ENCODE data around the gene TRAF3IP1.

The TRAF3IP1 gene

DNA sequence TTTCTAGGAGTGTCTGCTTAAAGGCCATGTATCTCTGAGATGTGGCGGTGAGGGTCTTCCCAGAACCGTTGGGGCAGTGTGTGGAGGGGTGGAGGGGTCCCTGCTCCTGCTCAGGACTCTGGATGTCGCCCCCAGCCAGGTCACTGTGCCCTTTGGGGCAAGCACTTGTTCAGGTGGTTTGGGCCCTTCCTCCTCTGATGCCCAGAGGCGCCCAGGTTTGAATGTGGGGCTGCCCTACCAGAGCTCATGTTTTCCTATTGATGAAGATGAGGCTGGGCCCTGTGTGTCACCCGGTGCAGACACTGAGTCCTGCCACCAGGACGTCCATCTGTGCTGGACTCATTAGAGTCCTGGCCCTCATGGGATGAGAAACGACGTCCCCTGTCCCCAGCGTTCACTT lies 17.6 kb upstream of the TRAF3IP1 start:
- Histone ChIP-seq H3K79me2 (no peaks in the 10 kb centered on the region), H3K27me3 (ENCODE audit: control insufficient read depth, insufficient read depth, low read length) (no peaks in the 10 kb centered on the region), H3K9me3 (ENCODE audit: control insufficient read depth, low read length) (no peaks in the 10 kb centered on the region), H2AFZ (no peak overlapping the region), H3K36me3 (ENCODE audit: control insufficient read depth, insufficient read depth, low read length) (no peaks in the 10 kb centered on the region), H3K27ac (no peak overlapping the region), H3K9ac (no peak overlapping the region), H3K4me1 (peaks cover 6% of the 10 kb centered on the region), H3K4me3 (ENCODE audit: low read depth, low read length) (no peak overlapping the region), H3K4me2 (ENCODE audit: low read length) (no peak overlapping the region)
- TF ChIP-seq, protein P1, sequence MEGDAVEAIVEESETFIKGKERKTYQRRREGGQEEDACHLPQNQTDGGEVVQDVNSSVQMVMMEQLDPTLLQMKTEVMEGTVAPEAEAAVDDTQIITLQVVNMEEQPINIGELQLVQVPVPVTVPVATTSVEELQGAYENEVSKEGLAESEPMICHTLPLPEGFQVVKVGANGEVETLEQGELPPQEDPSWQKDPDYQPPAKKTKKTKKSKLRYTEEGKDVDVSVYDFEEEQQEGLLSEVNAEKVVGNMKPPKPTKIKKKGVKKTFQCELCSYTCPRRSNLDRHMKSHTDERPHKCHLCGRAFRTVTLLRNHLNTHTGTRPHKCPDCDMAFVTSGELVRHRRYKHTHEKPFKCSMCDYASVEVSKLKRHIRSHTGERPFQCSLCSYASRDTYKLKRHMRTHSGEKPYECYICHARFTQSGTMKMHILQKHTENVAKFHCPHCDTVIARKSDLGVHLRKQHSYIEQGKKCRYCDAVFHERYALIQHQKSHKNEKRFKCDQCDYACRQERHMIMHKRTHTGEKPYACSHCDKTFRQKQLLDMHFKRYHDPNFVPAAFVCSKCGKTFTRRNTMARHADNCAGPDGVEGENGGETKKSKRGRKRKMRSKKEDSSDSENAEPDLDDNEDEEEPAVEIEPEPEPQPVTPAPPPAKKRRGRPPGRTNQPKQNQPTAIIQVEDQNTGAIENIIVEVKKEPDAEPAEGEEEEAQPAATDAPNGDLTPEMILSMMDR (IDR thresholded peaks at IDR 0.05), result no peak

DNA sequence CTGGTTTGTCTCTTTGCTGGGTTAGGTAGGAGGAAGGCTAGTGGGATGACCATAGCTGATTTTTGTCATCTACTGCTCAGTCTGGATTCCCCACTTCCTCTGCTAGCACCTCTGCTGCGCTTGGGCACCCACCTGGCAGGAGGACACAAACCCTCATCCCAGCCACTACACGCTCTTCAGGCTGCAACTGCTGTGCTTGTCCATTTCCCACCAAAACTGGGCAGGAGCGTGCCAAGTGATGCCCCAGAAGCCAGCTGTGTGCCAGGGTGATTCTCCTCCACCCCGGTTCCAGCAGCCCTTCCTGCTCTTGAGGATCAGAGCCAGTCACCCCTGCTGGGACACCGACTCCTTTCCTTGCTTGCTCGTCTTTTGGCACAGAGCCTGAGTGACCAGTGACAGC lies 16.2 kb upstream of the TRAF3IP1 start:
- Histone ChIP-seq H3K9ac (no peak overlapping the region), H3K36me3 (ENCODE audit: control insufficient read depth, insufficient read depth, low read length) (no peaks in the 10 kb centered on the region), H3K4me2 (ENCODE audit: low read length) (no peak overlapping the region), H3K27me3 (ENCODE audit: control insufficient read depth, insufficient read depth, low read length) (no peaks in the 10 kb centered on the region), H3K27ac (no peak overlapping the region), H3K79me2 (no peaks in the 10 kb centered on the region), H3K9me3 (ENCODE audit: control insufficient read depth, low read length) (no peaks in the 10 kb centered on the region), H2AFZ (no peak overlapping the region), H3K4me1 (peaks cover 6% of the 10 kb centered on the region), H3K4me3 (ENCODE audit: low read depth, low read length) (no peak overlapping the region)
- TF ChIP-seq, protein P1 (IDR thresholded peaks at IDR 0.05), result no peak

DNA sequence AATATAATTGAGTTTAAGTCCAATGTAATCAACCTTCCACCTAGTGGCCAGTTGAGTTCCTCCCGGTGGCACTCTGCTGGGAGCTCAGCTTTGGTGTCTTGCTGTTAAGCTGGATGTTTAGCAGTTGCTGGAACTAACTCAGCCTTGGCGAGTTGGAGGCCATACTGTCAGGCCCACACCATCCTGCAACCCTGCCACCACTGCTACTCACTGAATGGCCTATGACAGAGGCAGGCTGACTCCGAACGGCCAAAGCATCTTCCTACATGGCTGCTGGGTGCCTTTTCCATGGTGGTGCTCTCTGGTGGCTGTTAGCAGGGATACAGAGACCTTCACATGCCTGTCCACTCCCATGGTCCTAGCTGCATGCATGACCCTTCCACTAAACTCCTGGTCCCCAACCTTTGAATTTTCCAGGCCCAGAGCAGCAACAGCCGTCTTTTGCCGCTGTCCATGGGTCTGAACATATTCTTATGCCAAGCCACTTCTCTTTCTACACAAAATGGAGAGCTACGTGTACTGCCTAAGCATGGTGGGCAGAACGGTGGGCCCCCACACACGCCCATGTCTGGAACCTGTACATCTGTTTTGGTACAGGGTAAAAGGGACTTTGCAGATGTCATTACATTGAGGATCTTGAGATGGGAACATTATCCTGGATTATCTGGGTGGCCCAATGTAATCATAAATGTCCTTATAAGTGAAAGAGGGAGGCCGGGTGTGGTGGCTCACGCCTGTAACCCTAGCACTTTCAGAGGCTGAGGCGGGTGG lies 15.0 kb upstream of the TRAF3IP1 start:
- no peak overlapping the region for H2AFZ ChIP-seq
- no peaks in the 10 kb centered on the region for H3K36me3 ChIP-seq (ENCODE audit: control insufficient read depth, insufficient read depth, low read length)
- TF ChIP-seq, protein P1 (IDR thresholded peaks at IDR 0.05), result no peak
- H3K4me1 ChIP-seq, result peaks cover 2% of the 10 kb centered on the region
- H3K79me2 ChIP-seq, result no peaks in the 10 kb centered on the region
- no peak overlapping the region for H3K4me3 ChIP-seq (ENCODE audit: low read depth, low read length)
- H3K9me3 ChIP-seq (ENCODE audit: control insufficient read depth, low read length), result no peaks in the 10 kb centered on the region
- no peak overlapping the region for H3K27ac ChIP-seq
- no peaks in the 10 kb centered on the region for H3K27me3 ChIP-seq (ENCODE audit: control insufficient read depth, insufficient read depth, low read length)
- H3K9ac ChIP-seq, result no peak overlapping the region
- H3K4me2 ChIP-seq (ENCODE audit: low read length), result no peak overlapping the region

DNA sequence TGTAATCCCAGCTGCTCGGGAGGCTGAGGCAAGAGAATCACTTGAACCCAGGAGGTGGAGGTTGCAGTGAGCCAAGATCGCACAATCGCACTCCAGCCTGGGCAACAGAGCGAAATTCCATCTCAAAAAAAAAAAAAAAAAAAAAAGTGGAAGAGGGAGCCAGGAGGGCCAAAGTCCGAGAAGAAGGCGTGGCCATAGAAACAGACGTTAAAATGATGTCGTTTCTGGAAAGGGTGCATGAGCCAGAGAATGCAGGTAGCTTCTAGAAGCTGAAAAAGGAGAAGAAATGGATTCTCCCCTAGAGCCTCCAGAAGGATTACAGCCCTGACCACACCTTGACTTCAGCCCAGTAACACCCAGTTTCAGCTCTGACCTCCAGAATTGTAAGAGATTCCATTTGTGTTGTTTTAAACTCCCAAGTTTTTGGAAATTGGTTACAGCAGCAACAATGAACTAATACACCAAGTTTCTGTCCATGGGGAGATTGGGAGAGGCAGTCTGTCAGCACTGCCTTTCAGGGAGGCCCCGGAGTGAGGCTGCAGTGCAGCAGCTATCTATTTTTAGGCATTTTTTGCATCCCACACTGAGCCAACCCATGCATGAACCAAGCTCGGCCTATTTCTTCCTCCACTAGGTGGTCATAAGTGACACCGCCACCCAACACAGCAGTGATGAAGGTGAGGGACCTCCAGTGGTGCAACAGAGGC lies 14.2 kb upstream of the TRAF3IP1 start:
- H3K9me3 ChIP-seq (ENCODE audit: control insufficient read depth, low read length), result no peaks in the 10 kb centered on the region
- no peaks in the 10 kb centered on the region for H3K36me3 ChIP-seq (ENCODE audit: control insufficient read depth, insufficient read depth, low read length)
- no peak overlapping the region for H3K9ac ChIP-seq
- TF ChIP-seq, protein P1 (IDR thresholded peaks at IDR 0.05), result no peak
- H2AFZ ChIP-seq, result no peak overlapping the region
- no peak overlapping the region for H3K27ac ChIP-seq
- no peaks in the 10 kb centered on the region for H3K79me2 ChIP-seq
- no peak overlapping the region for H3K4me2 ChIP-seq (ENCODE audit: low read length)
- no peak overlapping the region for H3K4me3 ChIP-seq (ENCODE audit: low read depth, low read length)
- H3K27me3 ChIP-seq (ENCODE audit: control insufficient read depth, insufficient read depth, low read length), result no peaks in the 10 kb centered on the region
- H3K4me1 ChIP-seq, result peaks cover 2% of the 10 kb centered on the region

Measured in parathyroid adenoma (tissue), 2 donors.